ENCODE measurements around the gene SFPQ.
"Not testable (repeated sequence)": the region's sequence is repeated elsewhere in the genome, so short reads cannot be mapped to it uniquely, and the experiment has no call there.

The SFPQ gene

DNA sequence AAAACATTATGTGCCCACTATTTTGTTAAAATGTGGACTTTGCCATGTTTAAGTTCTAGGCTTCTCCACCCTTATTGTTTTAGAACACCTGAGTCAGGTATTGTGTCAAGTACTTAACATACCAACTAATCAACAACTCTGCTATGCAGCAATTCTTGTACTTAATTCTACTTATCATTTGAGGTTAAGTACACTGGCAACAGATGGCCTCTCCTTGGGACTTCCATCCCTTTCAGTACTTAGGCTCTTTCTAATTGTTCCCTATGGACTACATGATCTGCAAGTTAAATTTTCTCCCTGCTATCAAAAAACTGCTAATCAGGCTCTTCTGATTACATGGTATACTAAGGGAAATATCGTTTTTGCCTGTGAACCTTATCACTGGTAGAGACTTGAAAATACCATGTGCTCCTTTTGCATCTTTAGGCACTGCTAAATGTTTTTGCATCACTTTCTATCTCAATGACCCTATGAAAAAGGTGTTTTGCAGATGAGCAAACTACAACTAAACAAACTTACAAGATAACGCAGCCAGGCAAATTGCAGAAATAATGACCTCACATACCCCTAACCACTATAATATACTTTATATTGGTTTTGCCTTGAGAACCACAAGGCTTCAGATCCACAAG is 18.9 kb downstream of the SFPQ start:
- Histone ChIP-seq H3K36me3 (ENCODE audit: control insufficient read depth, insufficient read depth, low read length) (peaks cover 19% of the 10 kb centered on the region), H3K4me3 (replicated peaks; ENCODE audit: low read depth, low read length) (no peak overlapping the region), H3K27me3 (replicated peaks; ENCODE audit: control insufficient read depth, insufficient read depth, low read length) (no peaks in the 10 kb centered on the region)
- DNase-seq (ENCODE audit: extremely low read depth, insufficient read length): no peak
- TF ChIP-seq, protein P1, sequence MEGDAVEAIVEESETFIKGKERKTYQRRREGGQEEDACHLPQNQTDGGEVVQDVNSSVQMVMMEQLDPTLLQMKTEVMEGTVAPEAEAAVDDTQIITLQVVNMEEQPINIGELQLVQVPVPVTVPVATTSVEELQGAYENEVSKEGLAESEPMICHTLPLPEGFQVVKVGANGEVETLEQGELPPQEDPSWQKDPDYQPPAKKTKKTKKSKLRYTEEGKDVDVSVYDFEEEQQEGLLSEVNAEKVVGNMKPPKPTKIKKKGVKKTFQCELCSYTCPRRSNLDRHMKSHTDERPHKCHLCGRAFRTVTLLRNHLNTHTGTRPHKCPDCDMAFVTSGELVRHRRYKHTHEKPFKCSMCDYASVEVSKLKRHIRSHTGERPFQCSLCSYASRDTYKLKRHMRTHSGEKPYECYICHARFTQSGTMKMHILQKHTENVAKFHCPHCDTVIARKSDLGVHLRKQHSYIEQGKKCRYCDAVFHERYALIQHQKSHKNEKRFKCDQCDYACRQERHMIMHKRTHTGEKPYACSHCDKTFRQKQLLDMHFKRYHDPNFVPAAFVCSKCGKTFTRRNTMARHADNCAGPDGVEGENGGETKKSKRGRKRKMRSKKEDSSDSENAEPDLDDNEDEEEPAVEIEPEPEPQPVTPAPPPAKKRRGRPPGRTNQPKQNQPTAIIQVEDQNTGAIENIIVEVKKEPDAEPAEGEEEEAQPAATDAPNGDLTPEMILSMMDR (IDR thresholded peaks at IDR 0.05; ENCODE audit: insufficient read depth, low read length, poor library complexity, severe bottlenecking): no peak

DNA sequence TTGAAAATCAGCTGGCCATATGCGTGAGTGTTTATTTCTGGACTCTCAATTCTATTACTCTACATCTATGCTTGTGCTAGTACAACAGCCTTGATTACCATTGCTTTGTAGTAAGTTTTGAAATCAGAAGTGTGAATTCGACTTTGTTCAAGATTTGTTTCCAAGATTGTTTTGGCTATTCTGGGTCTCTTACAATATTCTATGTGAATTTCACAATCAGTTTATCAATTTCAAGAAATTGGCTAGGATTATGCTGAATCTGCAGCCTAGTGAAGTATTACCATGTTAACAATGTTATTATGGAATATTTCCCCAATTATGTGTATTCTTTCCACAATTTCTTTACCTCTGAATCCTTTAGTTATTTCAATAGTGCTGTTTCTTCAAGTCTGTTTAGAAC is 19.5 kb downstream of the SFPQ start:
- no peaks in the 10 kb centered on the region for H3K27me3 ChIP-seq (replicated peaks; ENCODE audit: control insufficient read depth, insufficient read depth, low read length)
- no peak for DNase-seq (ENCODE audit: extremely low read depth, insufficient read length)
- TF ChIP-seq, protein P1 (IDR thresholded peaks at IDR 0.05; ENCODE audit: insufficient read depth, low read length, poor library complexity, severe bottlenecking): no peak
- peaks cover 15% of the 10 kb centered on the region for H3K36me3 ChIP-seq (ENCODE audit: control insufficient read depth, insufficient read depth, low read length)
- no peak overlapping the region for H3K4me3 ChIP-seq (replicated peaks; ENCODE audit: low read depth, low read length)

DNA sequence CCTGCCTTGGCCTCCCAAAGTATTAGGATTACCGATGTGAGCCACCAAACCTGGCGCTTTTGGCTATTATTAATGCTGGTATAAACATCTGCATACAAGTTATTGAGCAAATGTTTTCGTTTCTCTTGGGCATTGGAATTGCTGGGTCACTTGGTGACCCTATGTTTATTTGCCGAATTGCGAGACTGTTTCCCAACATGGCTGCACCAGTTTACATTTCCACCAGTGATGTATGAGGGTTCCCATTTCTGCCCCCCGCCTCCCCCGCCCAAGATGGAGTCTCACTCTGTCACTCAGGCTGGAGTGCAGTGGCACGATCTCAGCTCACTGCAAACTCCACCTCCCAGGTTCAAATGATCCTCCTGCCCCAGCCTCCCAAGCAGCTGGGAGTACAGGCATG is 20.9 kb downstream of the SFPQ start:
- Histone ChIP-seq H3K36me3 (ENCODE audit: control insufficient read depth, insufficient read depth, low read length) (peaks cover 6% of the 10 kb centered on the region), H3K4me3 (replicated peaks; ENCODE audit: low read depth, low read length) (no peak overlapping the region), H3K27me3 (replicated peaks; ENCODE audit: control insufficient read depth, insufficient read depth, low read length) (no peaks in the 10 kb centered on the region)
- DNase-seq (ENCODE audit: extremely low read depth, insufficient read length): no peak
- TF ChIP-seq, protein P1 (IDR thresholded peaks at IDR 0.05; ENCODE audit: insufficient read depth, low read length, poor library complexity, severe bottlenecking): no peak

DNA sequence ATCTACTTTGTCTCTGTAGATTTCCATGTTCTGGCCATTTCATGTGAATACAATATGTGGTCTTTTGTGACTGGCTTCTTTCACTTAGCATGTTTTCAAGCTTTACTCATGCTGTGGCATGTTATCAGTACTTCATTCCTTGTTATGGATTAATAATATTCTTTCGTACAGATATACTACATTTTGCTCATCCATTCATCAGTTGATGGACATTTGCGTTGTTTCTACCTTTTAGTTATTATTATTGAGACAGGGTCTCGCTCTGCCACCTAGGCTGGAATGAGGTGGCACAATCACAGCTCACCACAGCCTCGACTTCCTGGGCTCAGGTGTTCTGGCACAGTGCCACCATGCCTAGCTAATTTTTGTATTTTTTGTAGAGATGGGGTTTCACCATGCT is 21.4 kb downstream of the SFPQ start:
- no peak overlapping the region for H3K4me3 ChIP-seq (replicated peaks; ENCODE audit: low read depth, low read length)
- H3K36me3 ChIP-seq (ENCODE audit: control insufficient read depth, insufficient read depth, low read length): peaks cover 5% of the 10 kb centered on the region
- TF ChIP-seq, protein P1 (IDR thresholded peaks at IDR 0.05; ENCODE audit: insufficient read depth, low read length, poor library complexity, severe bottlenecking): no peak
- no peak for DNase-seq (ENCODE audit: extremely low read depth, insufficient read length)
- no peaks in the 10 kb centered on the region for H3K27me3 ChIP-seq (replicated peaks; ENCODE audit: control insufficient read depth, insufficient read depth, low read length)

DNA sequence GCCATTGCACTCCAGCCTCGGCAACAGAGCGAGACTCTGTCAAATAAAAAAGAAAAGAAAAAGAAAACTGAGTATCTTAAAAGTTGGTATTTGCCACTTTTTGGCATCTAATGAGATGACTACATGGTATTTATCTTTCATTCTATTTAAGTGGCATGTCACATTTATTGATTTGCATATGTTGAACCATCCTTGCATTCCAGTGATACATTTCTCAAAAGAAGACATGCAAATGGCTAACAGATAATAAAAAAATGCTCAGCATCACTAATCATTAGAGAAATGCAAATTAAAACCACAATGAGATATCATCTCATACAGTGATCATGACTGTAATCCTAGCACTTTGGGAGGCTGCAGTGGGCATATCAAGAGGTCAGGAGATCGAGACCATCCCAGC is 28.1 kb downstream of the SFPQ start:
- H3K36me3 ChIP-seq (ENCODE audit: control insufficient read depth, insufficient read depth, low read length): no peaks in the 10 kb centered on the region
- H3K27me3 ChIP-seq (replicated peaks; ENCODE audit: control insufficient read depth, insufficient read depth, low read length): no peaks in the 10 kb centered on the region
- no peak for DNase-seq (ENCODE audit: extremely low read depth, insufficient read length)
- TF ChIP-seq, protein P1 (IDR thresholded peaks at IDR 0.05; ENCODE audit: insufficient read depth, low read length, poor library complexity, severe bottlenecking): no peak
- H3K4me3 ChIP-seq (replicated peaks; ENCODE audit: low read depth, low read length): no peak overlapping the region

DNA sequence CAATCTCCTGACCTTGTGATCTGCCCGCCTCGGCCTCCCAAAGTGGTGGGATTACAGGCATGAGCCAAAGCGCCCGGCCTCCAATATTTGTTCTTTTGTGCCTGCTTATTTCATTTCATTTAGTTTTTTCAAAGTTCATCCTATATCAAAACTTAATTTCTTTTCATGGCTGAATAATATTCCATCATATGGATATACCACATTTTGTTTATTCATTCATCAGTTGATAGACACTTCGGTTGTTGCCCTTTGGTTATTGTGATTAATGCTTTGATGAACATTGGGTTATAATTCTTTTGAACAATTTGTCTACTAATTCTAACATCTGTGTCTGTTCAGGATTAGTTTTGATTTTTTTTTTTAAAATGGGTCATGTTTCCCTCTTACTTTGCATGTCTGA is 41.7 kb downstream of the SFPQ start:
- H3K4me3 ChIP-seq (replicated peaks; ENCODE audit: low read depth, low read length): no peak overlapping the region
- DNase-seq (ENCODE audit: extremely low read depth, insufficient read length): no peak
- TF ChIP-seq, protein P1 (IDR thresholded peaks at IDR 0.05; ENCODE audit: insufficient read depth, low read length, poor library complexity, severe bottlenecking): no peak
- no peaks in the 10 kb centered on the region for H3K36me3 ChIP-seq (ENCODE audit: control insufficient read depth, insufficient read depth, low read length)
- no peaks in the 10 kb centered on the region for H3K27me3 ChIP-seq (replicated peaks; ENCODE audit: control insufficient read depth, insufficient read depth, low read length)

DNA sequence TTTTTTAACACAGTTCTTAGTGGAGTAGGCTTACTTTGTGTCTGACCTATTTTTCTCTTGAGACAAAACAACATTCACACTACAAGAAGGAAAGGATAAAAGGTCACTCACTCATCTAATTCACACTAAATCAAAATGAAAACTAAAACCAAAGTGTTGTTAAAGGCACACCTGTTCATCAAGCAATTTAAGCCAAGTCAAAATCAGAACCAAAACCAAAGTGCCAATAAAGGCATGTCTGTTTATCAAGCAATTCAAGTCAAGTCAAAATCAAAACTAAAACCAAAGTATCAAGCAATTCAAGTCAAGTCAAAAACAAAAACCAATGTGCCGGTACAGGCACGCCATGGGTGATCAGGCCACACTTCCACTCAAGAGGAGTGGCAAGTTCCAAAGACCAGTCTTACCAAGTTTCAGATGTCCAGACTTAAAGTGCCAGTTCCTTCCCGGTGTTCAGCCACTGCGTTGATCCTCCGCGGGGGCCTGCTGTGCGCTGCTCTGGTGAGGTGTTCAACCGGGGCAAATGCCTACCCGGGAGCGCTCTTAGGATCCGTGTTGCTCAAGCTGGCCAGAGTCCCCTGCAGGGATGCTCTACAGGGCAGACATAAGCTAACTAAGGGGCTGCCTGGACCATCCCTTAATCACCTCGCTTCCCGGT is 46.9 kb downstream of the SFPQ start:
- DNase-seq (ENCODE audit: extremely low read depth, insufficient read length); H3K4me3 ChIP-seq (replicated peaks; ENCODE audit: low read depth, low read length); H3K27me3 ChIP-seq (replicated peaks; ENCODE audit: control insufficient read depth, insufficient read depth, low read length); H3K36me3 ChIP-seq (ENCODE audit: control insufficient read depth, insufficient read depth, low read length): not testable (repeated sequence)
